HepG2 (cell line): ENCODE data around the gene SYNGAP1. TPM values are rescaled to one million over a fixed set of nuclear protein-coding genes. Genes with fewer than 3 reads are reported as not detected.

Experiments
- BRF2 ChIP-seq: sonication (generic); formaldehyde crosslinking; IDR thresholded peaks from 2 replicates; pipeline ENCODE4 v1.8.1; 2022; ENCODE audit warnings: mild to moderate bottlenecking, missing genetic modification reagents
- GFI1 ChIP-seq: sonication (generic); formaldehyde crosslinking; IDR thresholded peaks from 2 replicates; pipeline ENCODE4 v1.5.0; 2020; ENCODE audit warnings: missing genetic modification reagents, mild to moderate bottlenecking, borderline replicate concordance
- GPBP1L1 ChIP-seq: sonication (generic); formaldehyde crosslinking; IDR thresholded peaks from 2 replicates; pipeline ENCODE4 v1.5.0; 2020; ENCODE audit warnings: mild to moderate bottlenecking, missing genetic modification reagents
- IRF2 ChIP-seq: IDR thresholded peaks from 2 replicates; pipeline ENCODE4 v1.6.1; 2018; ENCODE audit warnings: missing genetic modification reagents, missing compliant biosample characterization
- KDM1A ChIP-seq: IDR thresholded peaks from 2 replicates; pipeline ENCODE4 v1.6.1; 2016; ENCODE audit warnings: missing compliant biosample characterization
- PLRG1 ChIP-seq: fragments of 450-650 bp; conservative IDR thresholded peaks from 2 replicates; pipeline ENCODE4 v1.6.1; 2016
- PRDM4 ChIP-seq: sonication (generic); formaldehyde crosslinking; IDR thresholded peaks from 2 replicates; pipeline ENCODE4 v1.9.0; 2021; ENCODE audit warnings: missing genetic modification reagents, borderline replicate concordance
- RNF2 ChIP-seq: fragments of 450-650 bp; conservative IDR thresholded peaks from 2 replicates; pipeline ENCODE4 v1.6.1; 2016; ENCODE audit warnings: low read depth
- SAP130 ChIP-seq: IDR thresholded peaks from 2 replicates; pipeline ENCODE4 v1.6.1; 2016; ENCODE audit warnings: low read depth
- SIX4 ChIP-seq: sonication (generic); formaldehyde crosslinking; IDR thresholded peaks from 2 replicates; pipeline ENCODE4 v1.4.0; 2020; ENCODE audit warnings: missing genetic modification reagents
- SRSF4 ChIP-seq: fragments of 200-400 bp; formaldehyde crosslinking; IDR thresholded peaks from one replicate; pipeline ENCODE4 v1.6.1; 2018; ENCODE audit warnings: mild to moderate bottlenecking, low read depth, low read length, moderate library complexity; ENCODE audit not compliant: poor library complexity, severe bottlenecking
- TOE1 ChIP-seq: sonication (generic); formaldehyde crosslinking; IDR thresholded peaks from 2 replicates; pipeline ENCODE4 v1.4.0; 2020; ENCODE audit warnings: mild to moderate bottlenecking, missing genetic modification reagents
- U2AF1 ChIP-seq: fragments of 200-400 bp; formaldehyde crosslinking; optimal IDR thresholded peaks from 2 replicates; pipeline ENCODE3; 2017; ENCODE audit warnings: mild to moderate bottlenecking, low read depth, low read length
- ZBTB39 ChIP-seq: sonication (generic); formaldehyde crosslinking; IDR thresholded peaks from 2 replicates; pipeline ENCODE4 v1.5.0; 2020; ENCODE audit warnings: missing genetic modification reagents
- ZNF234 ChIP-seq: sonication (generic); formaldehyde crosslinking; conservative IDR thresholded peaks from 2 replicates; pipeline ENCODE4 v1.5.1; 2020; ENCODE audit warnings: mild to moderate bottlenecking, missing genetic modification reagents
- ZNF496 ChIP-seq: sonication (generic); formaldehyde crosslinking; IDR thresholded peaks from 2 replicates; pipeline ENCODE4 v1.8.1; 2023; ENCODE audit warnings: mild to moderate bottlenecking, moderate library complexity, missing genetic modification reagents; ENCODE audit not compliant: insufficient replicate concordance
- ZNF510 ChIP-seq: sonication (generic); formaldehyde crosslinking; IDR thresholded peaks from 2 replicates; pipeline ENCODE4 v1.4.0; 2020; ENCODE audit warnings: low read depth, mild to moderate bottlenecking, missing genetic modification reagents
- ZNF530 ChIP-seq: sonication (generic); formaldehyde crosslinking; IDR thresholded peaks from 2 replicates; pipeline ENCODE4 v1.5.0; 2020; ENCODE audit warnings: low read depth, mild to moderate bottlenecking, missing genetic modification reagents
- ZNF572 ChIP-seq: sonication (generic); formaldehyde crosslinking; IDR thresholded peaks from 2 replicates; pipeline ENCODE4 v1.5.1; 2020; ENCODE audit warnings: mild to moderate bottlenecking, missing genetic modification reagents
- ZNF691 ChIP-seq: sonication (generic); formaldehyde crosslinking; IDR thresholded peaks from 2 replicates; pipeline ENCODE4 v1.4.0; 2020; ENCODE audit warnings: missing genetic modification reagents, low read depth, mild to moderate bottlenecking, borderline replicate concordance
- ZNF746 ChIP-seq: sonication (generic); formaldehyde crosslinking; IDR thresholded peaks from 2 replicates; pipeline ENCODE4 v1.8.0; 2022; ENCODE audit warnings: mild to moderate bottlenecking, missing genetic modification reagents
- polyA plus RNA-seq, 8 experiments: library from polyadenylated mRNA; depleted of rRNA in 3 of 8; stranded (reverse) in 7 of 8; unstranded in 1 of 8; fragments of >200 nt; fragmentation: Illumina TruSeq in 4 of 8; extraction: Trizol in 4 of 8; gene quantifications; 2 replicates each; pipeline versions ENCODE4 v1.2.1 to v1.2.3, GENCODE V29; 2011 to 2016; ENCODE audit warnings: low read depth in 4 of 8, missing spikeins in 1 of 8, mixed read lengths in 1 of 8; ENCODE audit not compliant: insufficient read depth in 1 of 8
- total RNA-seq, 5 experiments: library from RNA; depleted of rRNA; stranded (reverse); fragments of >200 nt; fragmentation: Illumina TruSeq; extraction: Trizol; gene quantifications; 2 replicates each; pipeline ENCODE4 v1.2.3, GENCODE V29; 2016; ENCODE audit warnings: low read depth in 1 of 5

Gene SYNGAP1
- total and polyA plus RNA-seq, 2 of the 13 experiments (the other 11 are each of a cell fraction or from before 2014, with no cell fraction given) = 0.75 to 1.1 TPM

- 0 out of 2 replicates have a peak, but pooled peaks have one; percentile 3 for TF ChIP-seq ZNF746 (CRISPR knock-in tag)
- 0 out of 2 replicates have a peak, but pooled peaks have one; percentile 57 for TF ChIP-seq ZNF234 (CRISPR knock-in tag)
- no peak for TF ChIP-seq IRF2
- no peak for TF ChIP-seq SRSF4
- TF ChIP-seq PRDM4 (CRISPR knock-in tag) = no peak
- TF ChIP-seq ZNF510 = no peak
- peak; percentile 80; the same call in 1 of the 2 replicates for TF ChIP-seq ZNF572 (CRISPR knock-in tag)
- TF ChIP-seq ZBTB39 (CRISPR knock-in tag) = no peak
- no peak for TF ChIP-seq BRF2
- TF ChIP-seq KDM1A = no peak
- 0 out of 2 replicates have a peak, but pooled peaks have one; percentile 16 for TF ChIP-seq ZNF691 (CRISPR knock-in tag)
- TF ChIP-seq GFI1 (CRISPR knock-in tag) = 0 out of 2 replicates have a peak, but pooled peaks have one; percentile 49
- no peak for TF ChIP-seq GPBP1L1 (CRISPR knock-in tag)
- no peak for TF ChIP-seq ZNF496 (CRISPR knock-in tag)
- no peak for TF ChIP-seq TOE1 (CRISPR knock-in tag)
- TF ChIP-seq U2AF1 = no peak
- no peak for TF ChIP-seq PLRG1
- TF ChIP-seq SAP130 = no peak
- TF ChIP-seq RNF2 = no peak
- TF ChIP-seq SIX4 (CRISPR knock-in tag) = no peak
- no peak for TF ChIP-seq ZNF530
Observed at GRCh38 chr6:33417128-33417902, 2.5 kb upstream of the SYNGAP1 start (continued).
